Ishikawa (cell line): Measurements from ENCODE around the gene ABCB9.

ENCODE experiments used
- CEBPB ChIP-seq: IDR thresholded peaks from 2 replicates; pipeline ENCODE4 v1.6.1; 2012
- CREB1 ChIP-seq: IDR thresholded peaks from 2 replicates; pipeline ENCODE4 v1.6.1; 2012; ENCODE audit warnings: low read depth
- EGR1 ChIP-seq: IDR thresholded peaks from 2 replicates; pipeline ENCODE4 v1.6.1; 2012
- EP300 ChIP-seq: IDR thresholded peaks from 2 replicates; pipeline ENCODE4 v1.6.1; 2012; ENCODE audit warnings: borderline replicate concordance
- FOXM1 ChIP-seq: IDR thresholded peaks from 2 replicates; pipeline ENCODE4 v1.6.1; 2012; ENCODE audit warnings: low read depth, borderline replicate concordance
- NFIC ChIP-seq: IDR thresholded peaks from 2 replicates; pipeline ENCODE4 v1.6.1; 2012
- RAD21 ChIP-seq: IDR thresholded peaks from 2 replicates; pipeline ENCODE4 v1.6.1; 2012; ENCODE audit warnings: low read depth
- TAF1 ChIP-seq: IDR thresholded peaks from 2 replicates; pipeline ENCODE4 v1.6.1; 2012; ENCODE audit warnings: low read depth, mild to moderate bottlenecking
- TCF12 ChIP-seq: IDR thresholded peaks from 2 replicates; pipeline ENCODE4 v1.6.1; 2012; ENCODE audit warnings: low read depth
- TEAD4 ChIP-seq: IDR thresholded peaks from 2 replicates; pipeline ENCODE4 v1.6.1; 2012
- YY1 ChIP-seq: IDR thresholded peaks from 2 replicates; pipeline ENCODE4 v1.6.1; 2012; ENCODE audit warnings: low read depth
- ZBTB7A ChIP-seq: IDR thresholded peaks from 2 replicates; pipeline ENCODE4 v1.6.1; 2012; ENCODE audit warnings: low read depth
- TF ChIP-seq, protein P1 (sequence below): IDR thresholded peaks from 2 replicates; pipeline ENCODE4 v1.6.1; 2012
- TF ChIP-seq, protein P2 (sequence below): IDR thresholded peaks from 2 replicates; pipeline ENCODE4 v1.6.1; 2012
- TF ChIP-seq, protein P3 (sequence below): IDR thresholded peaks from 2 replicates; pipeline ENCODE4 v1.6.1; 2012; ENCODE audit warnings: low read depth, mild to moderate bottlenecking

The ABCB9 gene

DNA sequence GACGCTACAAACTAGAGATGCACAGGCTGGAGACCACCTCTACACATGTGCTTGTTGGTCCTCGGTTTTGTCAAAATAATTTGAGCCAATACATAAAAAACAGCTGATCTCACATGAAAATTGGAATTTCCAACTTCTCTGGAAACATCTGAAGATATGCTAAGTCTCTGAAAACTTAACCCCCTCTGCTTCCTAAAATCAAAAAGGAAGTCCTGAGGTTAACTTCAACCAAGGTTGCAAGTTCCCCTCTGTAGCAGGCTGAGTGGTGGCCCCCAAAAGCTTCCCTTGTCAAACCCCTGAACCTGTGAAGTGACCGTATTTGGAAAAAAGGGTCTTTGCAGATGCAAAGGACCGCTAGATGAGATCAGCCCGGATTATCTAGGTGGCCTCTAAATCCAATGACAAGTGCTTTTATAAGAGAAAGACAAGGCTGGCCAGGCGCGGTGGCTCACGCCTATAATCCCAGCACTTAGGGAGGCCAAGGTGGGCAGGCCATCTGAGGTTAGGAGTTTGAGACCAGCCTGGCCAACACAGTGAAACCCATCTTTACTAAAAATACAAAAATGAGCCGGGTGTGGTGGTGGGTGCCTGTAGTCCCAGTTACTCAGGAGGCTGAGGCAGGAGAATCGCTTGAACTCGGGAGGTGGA, 38.4 kb downstream of the ABCB9 start:
- TF ChIP-seq, protein P1, sequence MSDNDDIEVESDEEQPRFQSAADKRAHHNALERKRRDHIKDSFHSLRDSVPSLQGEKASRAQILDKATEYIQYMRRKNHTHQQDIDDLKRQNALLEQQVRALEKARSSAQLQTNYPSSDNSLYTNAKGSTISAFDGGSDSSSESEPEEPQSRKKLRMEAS = no peak
- TF ChIP-seq FOXM1 (no peak), TCF12 (no peak)

DNA sequence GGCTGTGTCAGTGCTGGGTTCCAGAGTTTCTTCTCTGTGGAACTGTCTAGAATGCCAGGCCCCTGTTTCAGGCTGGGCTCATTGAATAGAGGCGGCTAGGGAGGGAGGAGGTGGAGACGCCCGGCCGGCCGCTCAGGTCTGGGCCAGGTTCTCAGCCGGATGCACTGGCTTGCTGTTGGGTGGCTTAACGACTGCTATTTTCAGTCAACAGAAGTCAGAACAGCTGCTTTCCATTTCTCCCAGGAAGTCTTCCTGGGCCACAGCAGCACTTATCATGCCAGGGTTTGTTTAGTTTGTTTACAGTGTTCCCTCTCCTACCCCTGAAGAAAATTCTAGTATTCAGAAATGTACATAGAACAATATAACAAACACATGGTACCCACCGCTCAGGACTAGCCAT, 44.3 kb downstream of the ABCB9 start:
- TF ChIP-seq TAF1 = no peak
- TF ChIP-seq EP300 = no peak
- no peak for TF ChIP-seq RAD21
- TF ChIP-seq CEBPB = no peak
- no peak for TF ChIP-seq FOXM1
- no peak for TF ChIP-seq EGR1
- TF ChIP-seq, protein P2, sequence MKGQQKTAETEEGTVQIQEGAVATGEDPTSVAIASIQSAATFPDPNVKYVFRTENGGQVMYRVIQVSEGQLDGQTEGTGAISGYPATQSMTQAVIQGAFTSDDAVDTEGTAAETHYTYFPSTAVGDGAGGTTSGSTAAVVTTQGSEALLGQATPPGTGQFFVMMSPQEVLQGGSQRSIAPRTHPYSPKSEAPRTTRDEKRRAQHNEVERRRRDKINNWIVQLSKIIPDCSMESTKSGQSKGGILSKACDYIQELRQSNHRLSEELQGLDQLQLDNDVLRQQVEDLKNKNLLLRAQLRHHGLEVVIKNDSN = no peak
- TF ChIP-seq, protein P3, sequence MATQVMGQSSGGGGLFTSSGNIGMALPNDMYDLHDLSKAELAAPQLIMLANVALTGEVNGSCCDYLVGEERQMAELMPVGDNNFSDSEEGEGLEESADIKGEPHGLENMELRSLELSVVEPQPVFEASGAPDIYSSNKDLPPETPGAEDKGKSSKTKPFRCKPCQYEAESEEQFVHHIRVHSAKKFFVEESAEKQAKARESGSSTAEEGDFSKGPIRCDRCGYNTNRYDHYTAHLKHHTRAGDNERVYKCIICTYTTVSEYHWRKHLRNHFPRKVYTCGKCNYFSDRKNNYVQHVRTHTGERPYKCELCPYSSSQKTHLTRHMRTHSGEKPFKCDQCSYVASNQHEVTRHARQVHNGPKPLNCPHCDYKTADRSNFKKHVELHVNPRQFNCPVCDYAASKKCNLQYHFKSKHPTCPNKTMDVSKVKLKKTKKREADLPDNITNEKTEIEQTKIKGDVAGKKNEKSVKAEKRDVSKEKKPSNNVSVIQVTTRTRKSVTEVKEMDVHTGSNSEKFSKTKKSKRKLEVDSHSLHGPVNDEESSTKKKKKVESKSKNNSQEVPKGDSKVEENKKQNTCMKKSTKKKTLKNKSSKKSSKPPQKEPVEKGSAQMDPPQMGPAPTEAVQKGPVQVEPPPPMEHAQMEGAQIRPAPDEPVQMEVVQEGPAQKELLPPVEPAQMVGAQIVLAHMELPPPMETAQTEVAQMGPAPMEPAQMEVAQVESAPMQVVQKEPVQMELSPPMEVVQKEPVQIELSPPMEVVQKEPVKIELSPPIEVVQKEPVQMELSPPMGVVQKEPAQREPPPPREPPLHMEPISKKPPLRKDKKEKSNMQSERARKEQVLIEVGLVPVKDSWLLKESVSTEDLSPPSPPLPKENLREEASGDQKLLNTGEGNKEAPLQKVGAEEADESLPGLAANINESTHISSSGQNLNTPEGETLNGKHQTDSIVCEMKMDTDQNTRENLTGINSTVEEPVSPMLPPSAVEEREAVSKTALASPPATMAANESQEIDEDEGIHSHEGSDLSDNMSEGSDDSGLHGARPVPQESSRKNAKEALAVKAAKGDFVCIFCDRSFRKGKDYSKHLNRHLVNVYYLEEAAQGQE = no peak
- TF ChIP-seq NFIC = no peak
- no peak for TF ChIP-seq TCF12
- no peak for TF ChIP-seq ZBTB7A
- no peak for TF ChIP-seq TEAD4
- TF ChIP-seq, protein P1 = no peak
- no peak for TF ChIP-seq CREB1
- no peak for TF ChIP-seq YY1

DNA sequence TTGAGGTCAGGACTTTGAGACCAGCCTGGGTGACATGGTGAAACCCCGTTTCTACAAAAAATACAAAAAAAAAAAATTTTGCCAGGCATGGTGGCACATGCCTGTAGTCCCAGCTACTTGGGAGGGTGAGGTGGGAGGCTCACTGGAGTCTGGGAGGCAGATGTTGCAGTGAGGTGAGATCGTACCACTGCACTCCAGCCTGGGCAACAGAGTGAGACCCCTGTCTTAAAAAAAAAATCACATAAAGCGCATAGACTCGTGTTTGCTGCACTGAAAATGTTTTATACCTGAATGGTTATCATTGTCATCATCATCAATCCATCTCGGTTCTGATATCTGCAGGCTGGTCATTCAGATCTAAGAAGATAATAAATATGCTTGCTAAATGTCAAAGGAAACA, 45.6 kb downstream of the ABCB9 start:
- TF ChIP-seq, protein P1 = no peak
- TF ChIP-seq ZBTB7A = no peak
- no peak for TF ChIP-seq NFIC
- TF ChIP-seq TAF1 = no peak
- TF ChIP-seq EP300 = no peak
- TF ChIP-seq TEAD4 = no peak
- no peak for TF ChIP-seq TCF12
- TF ChIP-seq CREB1 = no peak
- TF ChIP-seq CEBPB = no peak

DNA sequence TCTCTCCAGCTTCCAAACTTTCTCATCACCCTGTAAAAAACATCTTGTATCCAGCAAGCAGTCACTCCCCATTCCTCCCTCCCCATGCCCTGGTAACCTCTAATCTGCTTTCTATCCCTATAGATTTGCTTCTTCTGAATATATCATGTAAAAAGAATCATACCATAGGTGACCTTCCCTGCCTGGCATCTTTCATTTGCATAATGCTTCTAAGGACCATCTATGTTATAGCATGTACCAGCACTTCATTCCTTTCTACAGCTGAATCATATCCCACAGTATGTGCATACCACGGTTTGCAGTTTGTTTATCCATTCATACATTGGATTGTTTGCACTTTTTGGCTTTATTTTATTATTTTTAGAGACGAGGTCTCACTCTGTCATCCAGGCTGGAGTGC, 47.4 kb downstream of the ABCB9 start:
- TF ChIP-seq TAF1 (no peak), EGR1 (no peak), CEBPB (no peak), FOXM1 (no peak), RAD21 (no peak), TEAD4 (no peak), ZBTB7A (no peak), CREB1 (no peak), YY1 (no peak)
- TF ChIP-seq, protein P3 = no peak
- TF ChIP-seq, protein P1 = no peak

DNA sequence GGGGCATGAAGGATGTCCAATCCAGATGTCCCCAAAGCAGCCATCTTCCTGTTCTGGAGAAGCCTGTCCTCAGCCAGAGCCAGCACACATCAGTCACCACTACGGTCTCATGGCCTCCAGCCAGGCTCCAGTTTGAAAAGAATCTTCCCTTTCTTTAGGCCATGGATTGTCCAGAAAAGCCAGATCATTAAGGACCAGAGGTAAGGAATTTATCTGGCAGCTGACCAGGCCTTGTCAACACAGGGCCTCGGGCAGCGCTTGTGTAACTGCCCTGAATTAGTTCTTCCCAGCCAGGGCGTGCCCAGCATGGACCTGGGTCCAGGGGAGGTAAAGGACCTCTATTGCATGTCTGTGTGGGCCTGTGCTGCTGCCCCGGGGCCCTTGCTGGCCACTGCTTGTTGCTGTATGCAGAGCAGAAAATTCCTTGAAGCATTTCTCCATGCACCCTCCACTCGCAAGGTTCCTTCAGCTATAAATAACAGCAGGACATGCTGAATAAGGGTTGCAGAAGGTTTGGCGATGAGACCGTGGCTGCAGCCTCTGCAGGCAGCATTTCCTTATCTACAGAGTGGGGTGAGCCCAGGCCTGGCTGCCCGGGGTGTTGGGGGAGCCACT, 48.6 kb downstream of the ABCB9 start:
- TF ChIP-seq ZBTB7A (no peak), TEAD4 (no peak), YY1 (no peak), TAF1 (no peak), CEBPB (no peak), RAD21 (no peak), EP300 (no peak), FOXM1 (no peak), NFIC (no peak), CREB1 (no peak), TCF12 (no peak), EGR1 (no peak)
- TF ChIP-seq, protein P2 = no peak
- TF ChIP-seq, protein P3 = no peak
- TF ChIP-seq, protein P1 = no peak
